Ovary (tissue), 9 donors: ENCODE measurements around the gene PDE8A. TPM values are rescaled to one million over a fixed set of nuclear protein-coding genes. Genes with fewer than 3 reads are reported as not detected.

ENCODE experiments used
- DNase-seq, 5 donors: peaks; one replicate each; pipeline ENCODE4 v3.0.0-alpha.2; 2019 to 2020
- H3K27ac ChIP-seq, 2 donors: fragments of 200-600 bp; one replicate each; pipeline versions ENCODE4 v1.5.1 to v1.8.0; 2019 to 2022
- H3K27me3 ChIP-seq: fragments of 200-600 bp; one replicate; pipeline ENCODE4 v1.8.0; 2022
- H3K36me3 ChIP-seq: fragments of 200-600 bp; sonication (generic); one replicate; pipeline ENCODE4 v1.5.1; 2019
- H3K4me1 ChIP-seq: one replicate; pipeline ENCODE4 v1.8.1; 2013; ENCODE audit warnings: mild to moderate bottlenecking, moderate library complexity; ENCODE audit not compliant: insufficient read depth
- H3K4me3 ChIP-seq: fragments of 200-600 bp; sonication (generic); one replicate; pipeline ENCODE4 v1.5.1; 2017
- H3K9me3 ChIP-seq, 2 donors: fragments of 200-600 bp in 1 of 2; sonication (generic) in 1 of 2; one replicate each; pipeline versions ENCODE4 v1.5.1 to v1.8.1; 2013 to 2019; ENCODE audit warnings: mild to moderate bottlenecking in 1 of 2, moderate library complexity in 1 of 2
- CTCF ChIP-seq, 3 donors: fragments of 450-650 bp in 2 of 3; fragments of 200-600 bp in 1 of 3; IDR thresholded peaks; one replicate each; pipeline versions ENCODE4 v1.5.1 to v1.8.0; 2016 to 2022; ENCODE audit warnings: antibody characterized with exemption in 3 of 3, mild to moderate bottlenecking in 1 of 3
- EP300 ChIP-seq: sonication (generic); formaldehyde crosslinking; IDR thresholded peaks from one replicate; pipeline ENCODE4 v1.6.1; 2017; ENCODE audit warnings: antibody characterized with exemption
- POLR2A ChIP-seq: fragments of 450-650 bp; IDR thresholded peaks from one replicate; pipeline ENCODE4 v1.6.1; 2017; ENCODE audit warnings: antibody characterized with exemption, mild to moderate bottlenecking, moderate library complexity
- WGBS, 3 donors: extraction: QIAGEN DNeasy Blood & Tissue Kit in 1 of 3; methylation state at CpG; one replicate each; pipeline versions ENCODE4 v1.1.5 to v1.1.7; 2013 to 2017; 5-methylcytosine and 5-hydroxymethylcytosine counted together
- intact Hi-C, 4 donors: fragments of 100-400 bp; cut with DNase I; formaldehyde crosslinking; loops; one replicate each; pipeline versions ENCODE4 v1.11.0 to v1.15.1; 2022 to 2023
- polyA plus RNA-seq, 2 donors: library from polyadenylated mRNA; stranded (reverse); fragments of 200-250 nt in 1 of 2; fragments of 350-450 nt in 1 of 2; fragmentation: Illumina TruSeq in 1 of 2; extraction: RNeasy Lipid Tissue Mini Kit (QIAGEN cat#74804) in 1 of 2; gene quantifications; one replicate each; pipeline ENCODE4 v1.2.3, GENCODE V29; 2013 to 2014
- total RNA-seq, 7 donors: library from RNA; depleted of rRNA in 2 of 7; stranded (reverse); fragments of >200 nt in 2 of 7; fragmentation: NEBNext Ultra II Directional in 3 of 7; extraction: Animal tissue kit (Norgen Biotek cat#: 25700) in 3 of 7; gene quantifications; one replicate each; pipeline versions ENCODE4 v1.1.0 to v1.2.4, GENCODE V29; 2016 to 2023
- donor health status: DM: no; HTN: no; CAD: no; lungs with moderate emphysema.
- donor health status: DM: no; HTN: no; CAD: no.
- donor health status: Bipolar disorder and iron deficiency.
- donor health status: DM: yes; HTN: yes; CAD: no.
- donor health status: DM: no; HTN: no; CAD: no.
- donor health status: DM: yes; HTN: yes; CAD: no.

Gene PDE8A
- total and polyA plus RNA-seq, 9 donors = 13.8 to 61.8 (median 33.2) TPM

DNA sequence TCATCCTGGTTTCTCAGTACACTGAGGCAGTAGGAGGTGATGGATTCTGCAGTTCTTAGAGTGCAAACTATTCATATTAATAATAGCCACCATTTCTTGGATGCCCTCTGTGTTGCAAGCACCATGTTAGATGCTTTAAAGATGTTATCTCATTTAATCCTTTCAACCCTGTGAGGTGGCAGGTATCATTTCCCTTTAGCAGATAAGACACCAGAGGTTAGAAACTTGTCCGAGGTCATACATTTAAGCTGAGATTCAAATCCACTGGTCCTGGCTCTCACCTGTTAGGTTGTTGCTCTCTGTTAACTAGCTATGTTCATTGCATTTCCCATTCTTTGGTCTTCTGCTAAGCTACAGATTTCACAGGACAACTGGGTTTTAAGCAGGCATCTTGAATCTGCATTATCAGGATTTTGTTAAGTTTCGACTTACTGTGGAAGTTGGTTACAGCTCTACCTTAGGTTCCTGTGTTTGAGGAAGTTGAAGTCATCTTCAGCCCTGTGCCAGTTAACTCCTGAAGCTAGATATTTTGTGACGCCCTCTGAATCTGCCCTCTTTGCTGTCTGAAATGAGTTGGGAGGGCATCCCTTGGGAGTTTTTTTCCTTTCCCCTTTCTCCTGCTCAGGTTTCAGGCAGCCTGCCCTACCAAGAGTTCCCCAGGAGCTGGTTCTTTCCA is 6.4 kb downstream of the PDE8A start:
- TF ChIP-seq EP300 = no peak
- no peak for TF ChIP-seq CTCF (IDR thresholded peaks at IDR 0.05)
- TF ChIP-seq POLR2A = no peak

DNA sequence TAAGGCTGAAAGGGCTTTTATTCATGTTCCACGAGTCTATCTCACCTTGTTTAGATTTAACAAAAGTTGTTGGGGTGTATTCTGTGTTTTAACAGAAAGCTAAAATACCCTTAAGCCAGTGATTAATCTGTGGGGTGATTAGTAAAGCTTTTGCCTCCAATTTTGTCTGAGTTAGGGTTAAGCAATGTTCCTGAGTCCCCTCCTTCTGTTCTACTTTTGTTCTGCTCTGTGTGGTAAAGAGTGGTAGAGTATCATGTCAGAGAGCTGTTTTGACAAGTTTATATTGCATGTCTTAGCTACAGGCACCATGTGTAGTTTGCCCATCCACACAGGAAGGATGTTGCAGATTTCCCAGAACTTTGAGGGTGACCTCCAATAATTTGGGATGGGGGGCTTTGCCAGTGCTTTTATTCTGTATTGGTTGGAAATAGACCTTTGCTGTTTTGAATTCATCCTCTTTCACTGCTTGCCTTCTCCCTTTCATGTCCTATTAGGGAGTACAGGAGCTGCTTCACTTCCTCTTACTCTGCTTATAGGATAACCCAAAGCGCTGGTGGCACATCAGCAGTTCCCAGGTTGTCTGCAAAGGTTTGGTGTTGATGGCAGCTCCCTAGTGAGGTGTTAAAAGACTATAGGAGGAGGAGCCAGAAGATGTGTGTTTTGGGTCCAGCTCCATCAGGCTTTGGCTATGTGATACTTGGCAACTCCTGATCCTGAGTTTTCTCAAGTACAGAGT is 7.4 kb downstream of the PDE8A start:
- H3K27ac ChIP-seq = no peak overlapping the region
- intact Hi-C loops = no loop called here
- peaks cover 8% of the 10 kb centered on the region for H3K4me1 ChIP-seq

More for the DNA sequence above, 6.4 kb downstream of the PDE8A start:
- H3K4me3 ChIP-seq = no peak overlapping the region
- DNase-seq = no peak
- H3K4me1 ChIP-seq = peaks cover 8% of the 10 kb centered on the region
- H3K36me3 ChIP-seq = no peaks in the 10 kb centered on the region
- no peaks in the 10 kb centered on the region for H3K27me3 ChIP-seq
- H3K9me3 ChIP-seq = no peaks in the 10 kb centered on the region
- 90 to 98% (median 97%) methylated on average over 3 of the region's 3 CpGs for WGBS, 3 donors
- H3K27ac ChIP-seq = no peak overlapping the region
- intact Hi-C loops = no loop called here

GRCh38 chr15:84990507-84990906 is 8.9 kb downstream of the PDE8A start:
- no peak for DNase-seq
- H3K27me3 ChIP-seq = no peaks in the 10 kb centered on the region
- H3K4me1 ChIP-seq = peaks cover 6% of the 10 kb centered on the region
- no peaks in the 10 kb centered on the region for H3K36me3 ChIP-seq
- H3K27ac ChIP-seq = no peak overlapping the region
- intact Hi-C loops = no loop called here
- H3K4me3 ChIP-seq = no peak overlapping the region
- H3K9me3 ChIP-seq = no peaks in the 10 kb centered on the region
- TF ChIP-seq EP300 = no peak
- TF ChIP-seq CTCF (IDR thresholded peaks at IDR 0.05) = no peak
- no peak for TF ChIP-seq POLR2A
- 9 to 19% (median 9%) methylated on average over 1 of the region's 1 CpG for WGBS, 3 donors

More for the DNA sequence above, 7.4 kb downstream of the PDE8A start:
- TF ChIP-seq CTCF (IDR thresholded peaks at IDR 0.05) (no peak), POLR2A (no peak), EP300 (no peak)
- Histone ChIP-seq H3K9me3 (no peaks in the 10 kb centered on the region), H3K4me3 (no peak overlapping the region), H3K27me3 (no peaks in the 10 kb centered on the region), H3K36me3 (no peaks in the 10 kb centered on the region)
- 89 to 94% (median 92%) methylated on average over 2 of the region's 2 CpGs for WGBS, 3 donors
- no peak for DNase-seq

GRCh38 chr15:84991014-84991712 is 9.5 kb downstream of the PDE8A start:
- TF ChIP-seq POLR2A (no peak), EP300 (no peak), CTCF (IDR thresholded peaks at IDR 0.05) (no peak)
- 78 to 87% (median 84%) methylated on average over 4 of the region's 4 CpGs for WGBS, 3 donors
- Histone ChIP-seq H3K4me3 (no peak overlapping the region), H3K4me1 (peaks cover 3% of the 10 kb centered on the region), H3K9me3 (no peaks in the 10 kb centered on the region), H3K36me3 (no peaks in the 10 kb centered on the region), H3K27ac (no peak overlapping the region), H3K27me3 (no peaks in the 10 kb centered on the region)
- intact Hi-C loops = no loop called here
- no peak for DNase-seq
